Measurements from ENCODE around the gene NECTIN2.

GRCh38 chr19:44807652-44808462, 38.2 kb upstream of the NECTIN2 start:
- TF ChIP-seq CTCF (IDR thresholded peaks at IDR 0.05) (peak in 4 of 6 experiments; percentile 26 to 40 (median 38)), POLR2A (IDR thresholded peaks at IDR 0.05) (no peak)
